HG02588 (cell line): ENCODE results near the gene GOLGA6C.
"Not testable (repeated sequence)": the region's sequence is repeated elsewhere in the genome, so short reads cannot be mapped to it uniquely, and the experiment has no call there.

Experiments used
- ATAC-seq: cut with Tn5 transposase; IDR thresholded peaks from one replicate; pipeline ENCODE4 v1.9.1; 2021; ENCODE audit warnings: mild to moderate bottlenecking, moderate library complexity; ENCODE audit not compliant: unreplicated experiment

Gene GOLGA6C

DNA sequence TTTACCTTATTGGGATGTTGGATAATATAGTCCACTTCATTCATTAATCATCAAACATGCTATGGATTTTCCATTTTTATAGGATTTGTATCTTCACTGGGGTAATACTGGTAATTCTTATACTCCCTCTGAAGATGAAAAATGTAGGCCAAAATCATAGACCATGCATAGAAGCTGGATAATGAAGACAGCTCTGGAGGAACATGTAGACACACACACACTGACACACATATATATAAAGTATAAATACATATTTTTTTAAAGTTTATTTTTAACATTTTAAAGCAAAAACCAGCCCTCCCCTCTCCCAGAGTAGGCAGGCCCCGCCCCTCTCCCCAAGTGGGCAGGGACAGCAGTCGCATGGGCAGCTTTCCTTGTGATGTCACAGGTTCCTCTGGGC, at the start of gene GOLGA6C:
GOLGA6C (plus strand) TSS at position 301 of the 400 bp plus-strand sequence. CDS start 265 bp downstream, outside the sequence.
- ATAC-seq: not testable (repeated sequence)

DNA sequence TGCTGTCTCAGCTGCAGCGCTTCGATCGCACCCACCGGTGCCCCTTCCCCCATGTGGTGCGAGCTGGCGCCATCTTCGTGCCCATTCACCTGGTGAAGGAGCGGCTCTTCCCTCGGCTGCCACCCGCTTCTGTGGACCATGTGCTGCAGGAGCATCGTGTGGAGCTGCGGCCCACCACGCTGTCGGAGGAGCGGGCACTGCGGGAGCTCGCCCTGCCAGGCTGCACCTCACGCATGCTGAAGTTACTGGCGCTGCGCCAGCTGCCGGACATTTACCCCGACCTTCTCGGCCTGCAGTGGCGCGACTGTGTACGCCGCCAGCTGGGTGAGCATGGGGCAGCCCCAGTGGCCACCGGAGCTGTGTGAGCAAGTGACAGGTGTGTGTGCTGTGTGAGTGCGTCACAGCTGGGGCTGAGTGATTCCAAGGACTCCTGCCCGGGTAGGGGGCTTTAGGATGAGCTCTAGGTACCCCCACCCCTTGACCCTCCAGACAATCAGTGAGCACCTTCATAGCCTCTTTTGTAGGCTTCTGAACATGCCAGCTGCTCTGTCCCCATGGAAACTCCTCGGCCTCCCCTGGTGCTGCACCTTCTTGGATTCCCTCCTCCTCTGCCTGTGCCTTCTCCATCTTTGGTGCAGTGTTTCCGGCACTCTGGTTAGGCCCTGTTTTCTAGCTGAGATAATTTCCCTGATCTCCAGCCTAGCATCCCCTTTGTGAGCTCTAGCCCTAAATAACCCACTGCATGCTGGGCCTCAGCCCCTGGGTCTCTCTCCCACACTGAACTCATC, 49.4 kb upstream of the GOLGA6C start:
- no peak for ATAC-seq

DNA sequence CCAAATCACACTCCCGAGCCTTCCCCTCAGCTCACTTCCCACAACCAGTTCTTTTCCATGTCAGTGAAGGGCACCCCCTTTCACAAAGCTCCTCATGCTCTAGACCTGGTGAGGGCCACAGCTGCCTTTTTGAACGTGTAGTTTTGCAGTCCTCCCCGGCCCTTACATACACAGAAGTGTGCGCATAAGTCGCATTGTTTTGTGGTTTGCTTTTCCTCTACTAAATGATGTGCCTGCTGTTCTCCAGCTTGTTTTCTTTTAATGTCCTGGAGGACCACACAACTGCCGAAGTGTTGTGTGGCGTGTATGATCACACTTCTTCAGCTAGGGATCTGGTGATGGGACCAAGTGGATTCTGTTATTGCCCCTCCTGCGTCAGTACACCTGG, 48.9 kb upstream of the GOLGA6C start:
- ATAC-seq: no peak

- ATAC-seq: no peak
Measured at GRCh38 chr15:75210811-75211230, 47.3 kb upstream of the GOLGA6C start.

DNA sequence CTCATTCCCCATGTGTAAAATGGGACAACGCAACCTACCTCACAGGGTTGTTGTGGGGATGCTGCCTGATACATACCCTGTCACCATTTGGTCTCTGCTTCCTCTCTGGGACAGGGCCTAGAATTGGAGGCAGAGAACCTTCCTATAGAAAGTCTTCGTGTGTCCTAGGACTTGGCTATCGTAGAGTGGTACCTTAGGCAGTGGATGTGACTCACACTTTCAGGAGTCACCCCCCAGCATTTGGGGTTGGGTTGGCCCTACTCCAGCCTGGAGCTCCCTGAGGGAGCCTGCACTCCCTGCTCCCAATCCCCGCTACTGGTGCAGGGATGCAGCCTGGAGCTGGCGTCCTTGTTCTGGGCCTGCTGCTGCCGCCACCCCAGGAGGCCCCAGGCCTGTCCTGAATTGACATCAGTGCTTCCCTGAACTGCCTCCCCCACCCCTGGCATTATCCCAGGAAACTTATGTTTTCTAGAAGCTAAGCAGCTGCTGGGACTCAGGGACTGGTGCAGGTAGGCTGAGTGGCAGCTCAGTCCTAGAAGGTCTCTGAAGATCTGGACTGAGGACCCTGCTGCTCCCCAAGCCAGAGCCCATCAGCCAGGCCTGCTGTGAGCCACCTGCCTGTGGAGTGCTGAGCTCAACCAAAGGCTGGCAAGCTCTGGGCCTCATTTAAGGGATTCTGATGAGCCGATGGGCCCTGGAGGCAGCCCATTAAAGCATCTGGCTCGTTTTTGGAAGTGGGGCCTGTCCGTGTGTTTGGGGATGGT, 46.5 kb upstream of the GOLGA6C start:
- no peak for ATAC-seq

- no peak for ATAC-seq
Measured at GRCh38 chr15:75212200-75212858, 45.8 kb upstream of the GOLGA6C start.

DNA sequence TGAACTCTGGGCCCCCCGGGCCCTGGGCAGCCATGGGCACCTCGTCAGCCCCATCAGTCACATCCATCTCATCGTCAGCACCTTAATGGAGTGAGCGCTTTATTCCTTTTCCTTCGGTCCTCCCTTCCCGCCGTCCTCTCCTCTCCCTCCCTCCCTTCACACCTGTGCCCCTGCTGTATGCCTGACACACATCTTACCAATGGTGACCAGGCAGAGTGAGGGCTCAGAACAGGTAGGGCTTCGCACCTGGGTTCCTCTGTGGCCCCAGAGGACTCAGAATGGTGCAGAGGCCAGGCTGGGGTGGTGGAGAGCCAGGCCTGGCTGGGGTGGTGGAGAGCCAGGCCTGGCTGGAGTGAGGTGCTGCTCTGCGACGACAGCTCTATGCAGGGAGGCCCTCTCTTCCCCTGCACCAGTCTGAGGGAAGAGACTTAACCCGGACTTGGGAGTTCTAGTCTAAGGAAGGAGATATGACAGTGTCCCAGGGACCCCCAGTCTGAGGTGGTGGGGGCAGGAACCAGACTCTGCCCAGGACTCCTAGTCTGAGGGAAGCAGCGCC, 44.8 kb upstream of the GOLGA6C start:
- ATAC-seq: no peak

GRCh38 chr15:75213768-75214221, 44.3 kb upstream of the GOLGA6C start:
- no peak for ATAC-seq

- no peak for ATAC-seq
Measured at GRCh38 chr15:75214293-75215096, 43.6 kb upstream of the GOLGA6C start.

DNA sequence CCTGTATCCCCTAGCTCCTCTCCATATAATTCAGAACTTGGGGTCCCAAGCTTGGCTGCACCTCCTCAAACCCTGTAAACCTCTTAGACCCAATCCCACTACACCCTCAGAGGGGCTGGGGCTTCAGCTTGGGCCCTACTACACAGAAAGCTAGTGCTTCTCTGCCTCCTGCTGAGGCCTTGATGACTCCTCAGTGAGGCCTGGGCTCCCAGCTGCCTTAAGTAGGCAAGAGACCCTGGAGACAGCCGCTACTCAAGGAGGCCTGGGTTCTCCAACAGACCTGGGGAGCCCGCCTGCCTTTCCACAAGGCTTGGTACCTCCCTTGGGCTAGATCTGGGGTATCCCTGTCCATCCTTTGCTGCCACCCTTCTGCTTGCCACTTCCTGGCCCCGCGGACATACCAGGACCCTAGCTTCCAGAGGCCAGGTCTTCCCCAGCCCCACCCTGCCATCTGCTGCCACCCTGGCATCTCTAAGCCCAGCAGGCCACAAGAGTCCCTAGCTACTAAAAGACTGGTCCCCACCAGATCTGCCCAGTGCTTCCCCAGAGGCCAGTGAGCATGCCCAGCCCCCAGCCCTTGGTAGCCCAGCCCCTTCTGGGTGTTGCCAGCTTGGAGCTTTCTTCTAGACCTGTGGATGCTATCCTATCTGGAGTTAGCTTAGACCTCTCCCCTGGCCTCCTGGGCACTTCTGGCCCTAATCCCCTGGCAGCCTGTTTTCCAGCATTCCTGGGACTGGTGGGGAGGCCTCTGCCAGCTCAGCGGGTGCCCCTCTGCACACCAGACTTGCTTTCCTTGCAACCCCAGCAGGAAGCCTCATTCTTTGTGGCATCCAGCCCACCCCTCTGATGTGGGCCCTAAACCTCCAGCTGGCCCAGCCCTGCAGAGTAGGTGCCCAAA, 42.8 kb upstream of the GOLGA6C start:
- ATAC-seq: no peak

- no peak for ATAC-seq
Measured at GRCh38 chr15:75217012-75217411, 41.1 kb upstream of the GOLGA6C start.

- not testable (repeated sequence) for ATAC-seq
Measured at GRCh38 chr15:75217574-75217973, 40.6 kb upstream of the GOLGA6C start.

GRCh38 chr15:75219507-75219929, 38.6 kb upstream of the GOLGA6C start:
- ATAC-seq: not testable (repeated sequence)

GRCh38 chr15:75223688-75224087, 34.4 kb upstream of the GOLGA6C start:
- ATAC-seq: no peak

- no peak for ATAC-seq
Measured at GRCh38 chr15:75224281-75224680, 33.9 kb upstream of the GOLGA6C start.

DNA sequence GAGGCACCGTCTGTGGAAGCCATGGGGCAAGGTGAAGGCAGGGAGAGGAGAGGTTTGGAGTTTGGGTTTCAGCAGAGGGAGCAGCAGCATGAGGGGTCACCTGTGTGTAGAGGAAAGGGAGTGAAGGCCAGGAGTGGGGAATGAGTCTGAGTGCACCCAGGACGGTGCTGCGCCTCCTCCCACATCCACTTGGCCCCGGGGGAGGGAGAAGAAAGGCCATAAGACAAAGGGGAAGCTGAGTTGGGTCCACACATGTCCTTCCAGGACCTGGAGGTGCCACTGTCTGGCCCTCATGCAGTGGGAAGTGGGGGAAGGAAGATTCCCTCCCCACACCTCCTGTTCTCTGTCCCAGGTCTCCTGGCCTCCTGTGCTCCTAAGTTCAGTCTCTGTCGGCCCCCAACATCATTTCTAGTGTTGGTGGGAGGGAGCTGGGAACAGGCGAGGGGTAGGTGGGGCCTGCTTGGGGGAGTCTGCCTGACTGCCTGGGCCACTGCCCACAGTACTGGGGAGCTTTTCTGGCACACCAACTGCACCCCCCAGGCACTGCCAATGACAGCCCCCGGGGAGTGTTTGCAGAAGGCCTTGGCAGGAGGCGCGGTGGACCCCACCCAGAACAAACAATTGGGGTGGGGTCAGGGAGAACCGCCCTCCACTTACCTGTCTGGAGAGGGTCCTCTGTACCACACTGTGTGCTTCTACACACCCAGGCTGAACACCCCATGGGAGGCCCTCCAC, 32.9 kb upstream of the GOLGA6C start:
- not testable (repeated sequence) for ATAC-seq

- ATAC-seq: no peak
Measured at GRCh38 chr15:75225951-75226732, 32.0 kb upstream of the GOLGA6C start.

- ATAC-seq: not testable (repeated sequence)
Measured at GRCh38 chr15:75227112-75227511, 31.0 kb upstream of the GOLGA6C start.
